ENCODE results near the gene UCHL5.

UCHL5 gene

GRCh38 chr1:193086342-193086741 is 27.2 kb upstream of the UCHL5 start:
- H3K4me3 ChIP-seq (ENCODE audit: low read length), result no peak overlapping the region
- no peaks in the 10 kb centered on the region for H3K4me1 ChIP-seq (ENCODE audit: control insufficient read depth, insufficient read depth, low read length)
- no peaks in the 10 kb centered on the region for H3K9me3 ChIP-seq (replicated peaks; ENCODE audit: low read length)
- no peak overlapping the region for H3K4me2 ChIP-seq (ENCODE audit: low read length)
- H3K36me3 ChIP-seq (ENCODE audit: insufficient read depth, low read length), result peaks cover 55% of the 10 kb centered on the region
- no peak overlapping the region for H3K9ac ChIP-seq (ENCODE audit: low read depth, low read length)
- H3K27me3 ChIP-seq (ENCODE audit: control insufficient read depth, insufficient read depth, low read length), result no peaks in the 10 kb centered on the region

GRCh38 chr1:193085263-193085662 is 26.1 kb upstream of the UCHL5 start:
- Histone ChIP-seq H3K4me3 (ENCODE audit: low read length) (no peak overlapping the region), H3K4me1 (ENCODE audit: control insufficient read depth, insufficient read depth, low read length) (no peaks in the 10 kb centered on the region), H3K36me3 (ENCODE audit: insufficient read depth, low read length) (peaks cover 48% of the 10 kb centered on the region), H3K9ac (ENCODE audit: low read depth, low read length) (no peak overlapping the region), H3K27me3 (ENCODE audit: control insufficient read depth, insufficient read depth, low read length) (no peaks in the 10 kb centered on the region), H3K9me3 (replicated peaks; ENCODE audit: low read length) (no peaks in the 10 kb centered on the region), H3K4me2 (ENCODE audit: low read length) (no peak overlapping the region)

GRCh38 chr1:193083365-193084088 is 24.4 kb upstream of the UCHL5 start:
- H3K27me3 ChIP-seq (ENCODE audit: control insufficient read depth, insufficient read depth, low read length), result no peaks in the 10 kb centered on the region
- H3K4me1 ChIP-seq (ENCODE audit: control insufficient read depth, insufficient read depth, low read length), result no peaks in the 10 kb centered on the region
- H3K9me3 ChIP-seq (replicated peaks; ENCODE audit: low read length), result peaks cover 2% of the 10 kb centered on the region
- no peak overlapping the region for H3K4me3 ChIP-seq (ENCODE audit: low read length)
- H3K4me2 ChIP-seq (ENCODE audit: low read length), result no peak overlapping the region
- H3K9ac ChIP-seq (ENCODE audit: low read depth, low read length), result no peak overlapping the region
- H3K36me3 ChIP-seq (ENCODE audit: insufficient read depth, low read length), result peaks cover 55% of the 10 kb centered on the region

- Histone ChIP-seq H3K9me3 (replicated peaks; ENCODE audit: low read length) (peaks cover 3% of the 10 kb centered on the region), H3K36me3 (ENCODE audit: insufficient read depth, low read length) (peaks cover 58% of the 10 kb centered on the region), H3K4me3 (ENCODE audit: low read length) (no peak overlapping the region)
Measured at GRCh38 chr1:193079187-193079586, 20.0 kb upstream of the UCHL5 start.

GRCh38 chr1:193077991-193078390 is 18.8 kb upstream of the UCHL5 start:
- no peaks in the 10 kb centered on the region for H3K4me1 ChIP-seq (ENCODE audit: control insufficient read depth, insufficient read depth, low read length)
- H3K36me3 ChIP-seq (ENCODE audit: insufficient read depth, low read length), result peaks cover 52% of the 10 kb centered on the region
- peaks cover 3% of the 10 kb centered on the region for H3K9me3 ChIP-seq (replicated peaks; ENCODE audit: low read length)
- H3K4me2 ChIP-seq (ENCODE audit: low read length), result no peak overlapping the region
- no peak overlapping the region for H3K9ac ChIP-seq (ENCODE audit: low read depth, low read length)
- H3K27me3 ChIP-seq (ENCODE audit: control insufficient read depth, insufficient read depth, low read length), result no peaks in the 10 kb centered on the region
- no peak overlapping the region for H3K4me3 ChIP-seq (ENCODE audit: low read length)

More at GRCh38 chr1:193079187-193079586, 20.0 kb upstream of the UCHL5 start:
- H3K27me3 ChIP-seq (ENCODE audit: control insufficient read depth, insufficient read depth, low read length), result no peaks in the 10 kb centered on the region
- H3K4me1 ChIP-seq (ENCODE audit: control insufficient read depth, insufficient read depth, low read length), result no peaks in the 10 kb centered on the region
- no peak overlapping the region for H3K9ac ChIP-seq (ENCODE audit: low read depth, low read length)
- H3K4me2 ChIP-seq (ENCODE audit: low read length), result no peak overlapping the region

GRCh38 chr1:193070942-193071341 is 11.8 kb upstream of the UCHL5 start:
- no peak overlapping the region for H3K4me3 ChIP-seq (ENCODE audit: low read length)
- H3K9me3 ChIP-seq (replicated peaks; ENCODE audit: low read length), result no peaks in the 10 kb centered on the region
- H3K4me1 ChIP-seq (ENCODE audit: control insufficient read depth, insufficient read depth, low read length), result no peaks in the 10 kb centered on the region
- no peak overlapping the region for H3K9ac ChIP-seq (ENCODE audit: low read depth, low read length)
- no peaks in the 10 kb centered on the region for H3K27me3 ChIP-seq (ENCODE audit: control insufficient read depth, insufficient read depth, low read length)
- H3K36me3 ChIP-seq (ENCODE audit: insufficient read depth, low read length), result peaks cover 18% of the 10 kb centered on the region
- no peak overlapping the region for H3K4me2 ChIP-seq (ENCODE audit: low read length)

- H3K4me1 ChIP-seq (ENCODE audit: control insufficient read depth, insufficient read depth, low read length), result no peaks in the 10 kb centered on the region
- peaks cover 18% of the 10 kb centered on the region for H3K36me3 ChIP-seq (ENCODE audit: insufficient read depth, low read length)
- no peaks in the 10 kb centered on the region for H3K27me3 ChIP-seq (ENCODE audit: control insufficient read depth, insufficient read depth, low read length)
- no peak overlapping the region for H3K4me2 ChIP-seq (ENCODE audit: low read length)
- no peaks in the 10 kb centered on the region for H3K9me3 ChIP-seq (replicated peaks; ENCODE audit: low read length)
- H3K4me3 ChIP-seq (ENCODE audit: low read length), result no peak overlapping the region
- H3K9ac ChIP-seq (ENCODE audit: low read depth, low read length), result no peak overlapping the region
Measured at GRCh38 chr1:193070386-193070753, 11.2 kb upstream of the UCHL5 start.

GRCh38 chr1:193069748-193070385 is 10.7 kb upstream of the UCHL5 start:
- Histone ChIP-seq H3K4me1 (ENCODE audit: control insufficient read depth, insufficient read depth, low read length) (no peaks in the 10 kb centered on the region), H3K9ac (ENCODE audit: low read depth, low read length) (no peak overlapping the region), H3K4me2 (ENCODE audit: low read length) (no peak overlapping the region), H3K4me3 (ENCODE audit: low read length) (no peak overlapping the region), H3K9me3 (replicated peaks; ENCODE audit: low read length) (no peaks in the 10 kb centered on the region), H3K27me3 (ENCODE audit: control insufficient read depth, insufficient read depth, low read length) (no peaks in the 10 kb centered on the region), H3K36me3 (ENCODE audit: insufficient read depth, low read length) (peaks cover 18% of the 10 kb centered on the region)

GRCh38 chr1:193068013-193068412 is 8.9 kb upstream of the UCHL5 start:
- no peak overlapping the region for H3K4me3 ChIP-seq (ENCODE audit: low read length)
- H3K27me3 ChIP-seq (ENCODE audit: control insufficient read depth, insufficient read depth, low read length), result no peaks in the 10 kb centered on the region
- peaks cover 14% of the 10 kb centered on the region for H3K36me3 ChIP-seq (ENCODE audit: insufficient read depth, low read length)
- no peak overlapping the region for H3K9ac ChIP-seq (ENCODE audit: low read depth, low read length)
- H3K9me3 ChIP-seq (replicated peaks; ENCODE audit: low read length), result no peaks in the 10 kb centered on the region
- no peaks in the 10 kb centered on the region for H3K4me1 ChIP-seq (ENCODE audit: control insufficient read depth, insufficient read depth, low read length)
- H3K4me2 ChIP-seq (ENCODE audit: low read length), result no peak overlapping the region

- Histone ChIP-seq H3K9ac (ENCODE audit: low read depth, low read length) (no peak overlapping the region), H3K4me2 (ENCODE audit: low read length) (no peak overlapping the region), H3K4me3 (ENCODE audit: low read length) (no peak overlapping the region), H3K36me3 (ENCODE audit: insufficient read depth, low read length) (peaks cover 8% of the 10 kb centered on the region), H3K4me1 (ENCODE audit: control insufficient read depth, insufficient read depth, low read length) (no peaks in the 10 kb centered on the region), H3K27me3 (ENCODE audit: control insufficient read depth, insufficient read depth, low read length) (no peaks in the 10 kb centered on the region), H3K9me3 (replicated peaks; ENCODE audit: low read length) (no peaks in the 10 kb centered on the region)
Measured at GRCh38 chr1:193066606-193067005, 7.4 kb upstream of the UCHL5 start.

GRCh38 chr1:193065954-193066353 is 6.8 kb upstream of the UCHL5 start:
- Histone ChIP-seq H3K9me3 (replicated peaks; ENCODE audit: low read length) (no peaks in the 10 kb centered on the region), H3K4me2 (ENCODE audit: low read length) (no peak overlapping the region), H3K36me3 (ENCODE audit: insufficient read depth, low read length) (peaks cover 8% of the 10 kb centered on the region), H3K4me1 (ENCODE audit: control insufficient read depth, insufficient read depth, low read length) (peaks cover 4% of the 10 kb centered on the region), H3K27me3 (ENCODE audit: control insufficient read depth, insufficient read depth, low read length) (no peaks in the 10 kb centered on the region), H3K9ac (ENCODE audit: low read depth, low read length) (no peak overlapping the region), H3K4me3 (ENCODE audit: low read length) (no peak overlapping the region)

All from skeletal muscle satellite cell (primary cell).